Activated naive CD8-positive, alpha-beta T cell treated with anti-CD3 and anti-CD28 coated beads, Interleukin-2, amount 10 ng/mL, durations not matched to agents 7 days and 5 days (primary cell): ENCODE results near the gene SEC31B. TPM values are rescaled to one million over a fixed set of nuclear protein-coding genes. Genes with fewer than 3 reads are reported as not detected.
A peak's percentile ranks its signal among the peaks of the same experiment; 100 is the strongest.

ENCODE experiments used
- ATAC-seq: fragments of 150-1000 bp; cut with Tn5 transposase; one replicate; pipeline ENCODE4 v1.10.0; 2021; ENCODE audit warnings: low read depth, moderate library complexity
- POLR2A ChIA-PET: fragments of 350-600 bp; sonication (Branson Sonifier 250); formaldehyde crosslinking; loops from one replicate; lab custom pipeline; 2021; ENCODE audit warnings: antibody characterized with exemption; lab: Charles Lee
- DNase-seq: peaks from one replicate; pipeline ENCODE4 v3.0.0; 2021
- H3K27ac Mint-ChIP-seq: one replicate; pipeline ENCODE4 v1.8.0; 2022; ENCODE audit warnings: mild to moderate bottlenecking, mixed read lengths
- H3K27me3 Mint-ChIP-seq: one replicate; pipeline ENCODE4 v1.8.0; 2022; ENCODE audit warnings: mild to moderate bottlenecking, moderate library complexity, mixed read lengths
- H3K36me3 Mint-ChIP-seq: one replicate; pipeline ENCODE4 v1.8.0; 2021; ENCODE audit warnings: mild to moderate bottlenecking, mixed read lengths
- H3K4me1 Mint-ChIP-seq: one replicate; pipeline ENCODE4 v1.8.0; 2021; ENCODE audit warnings: mixed read lengths
- H3K4me3 Mint-ChIP-seq: one replicate; pipeline ENCODE4 v1.8.0; 2022; ENCODE audit warnings: mild to moderate bottlenecking, moderate library complexity, mixed read lengths
- H3K9me3 Mint-ChIP-seq: one replicate; pipeline ENCODE4 v1.8.0; 2021; ENCODE audit warnings: mixed read lengths
- total RNA-seq, 2 experiments: library from RNA; stranded (reverse); gene quantifications; one replicate each; pipeline ENCODE4 v1.2.3, GENCODE V29; 2021

Gene SEC31B, protein sequence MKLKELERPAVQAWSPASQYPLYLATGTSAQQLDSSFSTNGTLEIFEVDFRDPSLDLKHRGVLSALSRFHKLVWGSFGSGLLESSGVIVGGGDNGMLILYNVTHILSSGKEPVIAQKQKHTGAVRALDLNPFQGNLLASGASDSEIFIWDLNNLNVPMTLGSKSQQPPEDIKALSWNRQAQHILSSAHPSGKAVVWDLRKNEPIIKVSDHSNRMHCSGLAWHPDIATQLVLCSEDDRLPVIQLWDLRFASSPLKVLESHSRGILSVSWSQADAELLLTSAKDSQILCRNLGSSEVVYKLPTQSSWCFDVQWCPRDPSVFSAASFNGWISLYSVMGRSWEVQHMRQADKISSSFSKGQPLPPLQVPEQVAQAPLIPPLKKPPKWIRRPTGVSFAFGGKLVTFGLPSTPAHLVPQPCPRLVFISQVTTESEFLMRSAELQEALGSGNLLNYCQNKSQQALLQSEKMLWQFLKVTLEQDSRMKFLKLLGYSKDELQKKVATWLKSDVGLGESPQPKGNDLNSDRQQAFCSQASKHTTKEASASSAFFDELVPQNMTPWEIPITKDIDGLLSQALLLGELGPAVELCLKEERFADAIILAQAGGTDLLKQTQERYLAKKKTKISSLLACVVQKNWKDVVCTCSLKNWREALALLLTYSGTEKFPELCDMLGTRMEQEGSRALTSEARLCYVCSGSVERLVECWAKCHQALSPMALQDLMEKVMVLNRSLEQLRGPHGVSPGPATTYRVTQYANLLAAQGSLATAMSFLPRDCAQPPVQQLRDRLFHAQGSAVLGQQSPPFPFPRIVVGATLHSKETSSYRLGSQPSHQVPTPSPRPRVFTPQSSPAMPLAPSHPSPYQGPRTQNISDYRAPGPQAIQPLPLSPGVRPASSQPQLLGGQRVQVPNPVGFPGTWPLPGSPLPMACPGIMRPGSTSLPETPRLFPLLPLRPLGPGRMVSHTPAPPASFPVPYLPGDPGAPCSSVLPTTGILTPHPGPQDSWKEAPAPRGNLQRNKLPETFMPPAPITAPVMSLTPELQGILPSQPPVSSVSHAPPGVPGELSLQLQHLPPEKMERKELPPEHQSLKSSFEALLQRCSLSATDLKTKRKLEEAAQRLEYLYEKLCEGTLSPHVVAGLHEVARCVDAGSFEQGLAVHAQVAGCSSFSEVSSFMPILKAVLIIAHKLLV
- 100 to 1,000 TPM; 156 to 168 TPM for total RNA-seq

DNA sequence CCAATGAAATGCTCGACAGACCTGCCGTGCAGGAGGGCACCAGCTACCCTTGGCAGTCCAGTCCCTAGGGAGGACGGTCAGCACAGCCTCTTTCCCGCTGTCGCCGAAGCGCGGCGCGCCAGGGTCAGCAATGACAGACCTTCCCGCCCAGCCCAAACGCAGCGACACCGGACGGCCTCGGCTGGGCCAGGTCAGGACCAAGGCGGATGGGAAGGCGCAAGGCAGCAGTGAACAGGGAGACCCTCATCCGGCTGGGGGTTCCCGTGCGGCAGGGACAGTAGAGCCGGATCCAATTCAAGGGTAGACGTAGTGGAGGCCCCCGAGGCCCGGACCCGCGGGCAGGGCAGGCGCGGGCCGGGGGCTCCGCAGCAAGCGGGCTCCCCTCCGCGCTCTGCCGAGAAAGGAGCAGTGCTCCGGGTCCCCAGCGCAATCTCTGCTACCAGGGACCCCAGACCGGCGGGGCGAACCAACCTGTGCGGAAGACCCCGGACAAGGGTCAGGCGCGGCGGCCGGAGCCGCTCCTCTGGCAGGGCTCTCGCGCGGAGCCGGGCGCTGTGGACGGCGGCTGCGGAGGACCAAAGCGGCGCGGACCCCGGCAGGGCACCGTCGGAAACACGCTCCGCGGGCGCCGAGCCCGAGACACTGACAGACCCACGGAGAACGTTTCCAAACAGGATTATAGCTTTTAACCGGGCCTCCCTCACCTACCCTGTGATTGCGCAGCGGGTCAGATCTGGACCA lies at the start of gene SEC31B:
Gene SEC31B, minus strand, starts transcription at position 551 of the 741 bp plus-strand sequence. CDS start 2,909 bp downstream, outside the sequence.
- Mint-ChIP-seq H3K27me3 (no peaks in the 10 kb centered on the region), H3K4me1 (peaks cover 36% of the 10 kb centered on the region), H3K4me3 (peak within 1 kb of the TSS; percentile 39), H3K27ac (peak within 1 kb of the TSS; percentile 50), H3K36me3 (peaks cover 29% of the 10 kb centered on the region), H3K9me3 (no peaks in the 10 kb centered on the region)
- POLR2A ChIA-PET, result interaction anchor here (0.6 to 3.3 kb wide), 10 partner anchors 9 to 233 kb away, joined by 3 to 26 read pairs (median 4); no protein-coding TSS in a partner anchor
- ATAC-seq (peak; percentile 23), DNase-seq (no peak)

DNA sequence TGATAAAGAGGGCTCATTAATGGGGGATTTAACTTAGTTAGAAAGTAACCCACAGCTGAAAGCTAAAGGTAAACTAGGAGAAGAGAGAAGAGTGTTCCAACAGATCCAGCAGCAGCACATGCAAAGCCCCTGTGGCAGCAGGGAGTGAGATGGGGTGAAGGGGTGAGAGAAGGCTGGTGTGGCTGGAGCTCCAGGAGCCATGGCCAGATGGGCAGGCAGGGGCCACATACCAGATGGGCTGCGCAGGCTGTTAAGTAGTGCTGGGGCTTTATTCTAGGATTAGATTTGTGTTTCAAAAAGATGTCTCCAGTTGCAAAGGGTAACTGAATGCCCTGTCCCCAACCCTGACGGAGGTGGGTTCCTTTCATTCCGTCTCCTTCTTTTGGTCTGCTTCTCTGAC lies 49.3 kb upstream of the SEC31B start:
- Mint-ChIP-seq H3K27me3 (peaks cover 45% of the 10 kb centered on the region), H3K4me3 (no peak overlapping the region), H3K27ac (no peak overlapping the region), H3K4me1 (peaks cover 4% of the 10 kb centered on the region), H3K9me3 (no peaks in the 10 kb centered on the region), H3K36me3 (no peaks in the 10 kb centered on the region)
- POLR2A ChIA-PET, result no interaction called here
- DNase-seq, result no peak
- ATAC-seq, result no peak

DNA sequence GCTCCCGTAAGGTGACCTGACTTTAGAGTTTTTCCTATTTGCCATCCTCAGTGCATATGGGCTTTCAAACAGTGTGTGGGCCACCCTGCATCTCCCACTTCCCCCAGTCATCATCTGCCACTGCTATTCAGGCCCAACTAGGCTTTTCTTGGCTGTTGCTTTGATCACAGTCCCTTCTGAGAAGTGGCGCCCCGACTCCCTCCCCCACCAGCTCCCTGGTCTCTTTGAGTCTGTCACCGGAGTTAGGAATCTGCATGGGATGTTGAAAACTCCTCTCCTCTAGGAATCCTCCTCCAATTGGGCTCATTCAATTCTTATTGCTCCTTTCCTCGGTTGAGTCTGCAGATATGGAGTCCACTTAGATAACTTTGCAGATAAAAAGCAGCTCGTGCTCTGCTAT lies 48.2 kb upstream of the SEC31B start:
- peaks cover 6% of the 10 kb centered on the region for H3K4me1 Mint-ChIP-seq
- H3K9me3 Mint-ChIP-seq, result no peaks in the 10 kb centered on the region
- DNase-seq (no peak), ATAC-seq (no peak)
- POLR2A ChIA-PET, result no interaction called here
- H3K4me3 Mint-ChIP-seq, result no peak overlapping the region
- H3K27ac Mint-ChIP-seq, result no peak overlapping the region
- peaks cover 3% of the 10 kb centered on the region for H3K36me3 Mint-ChIP-seq
- peaks cover 48% of the 10 kb centered on the region for H3K27me3 Mint-ChIP-seq

DNA sequence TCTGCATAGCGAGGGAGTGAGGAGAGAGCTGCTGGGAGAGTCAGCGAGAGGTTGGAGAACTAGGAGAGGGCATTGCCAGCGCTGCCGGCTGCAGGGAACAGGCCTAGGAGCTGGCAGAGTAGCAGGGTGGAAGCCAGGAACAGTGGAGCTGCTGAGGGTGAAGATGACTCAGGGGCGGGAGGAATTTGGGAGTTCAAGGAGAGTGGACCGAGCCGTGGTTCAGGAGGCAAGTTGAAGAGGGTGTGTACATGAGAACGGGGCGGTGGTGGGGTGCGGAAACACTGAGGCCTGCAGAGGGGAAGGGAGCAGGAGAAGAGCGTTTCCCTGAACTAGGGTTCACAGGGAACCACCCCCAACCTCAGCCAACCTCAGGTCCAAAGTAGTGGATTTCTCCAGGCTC lies 47.6 kb upstream of the SEC31B start:
- no peak overlapping the region for H3K27ac Mint-ChIP-seq
- ATAC-seq (no peak), DNase-seq (no peak)
- peaks cover 4% of the 10 kb centered on the region for H3K36me3 Mint-ChIP-seq
- no peaks in the 10 kb centered on the region for H3K9me3 Mint-ChIP-seq
- H3K27me3 Mint-ChIP-seq, result peaks cover 50% of the 10 kb centered on the region
- H3K4me1 Mint-ChIP-seq, result peaks cover 7% of the 10 kb centered on the region
- POLR2A ChIA-PET, result no interaction called here
- no peak overlapping the region for H3K4me3 Mint-ChIP-seq

DNA sequence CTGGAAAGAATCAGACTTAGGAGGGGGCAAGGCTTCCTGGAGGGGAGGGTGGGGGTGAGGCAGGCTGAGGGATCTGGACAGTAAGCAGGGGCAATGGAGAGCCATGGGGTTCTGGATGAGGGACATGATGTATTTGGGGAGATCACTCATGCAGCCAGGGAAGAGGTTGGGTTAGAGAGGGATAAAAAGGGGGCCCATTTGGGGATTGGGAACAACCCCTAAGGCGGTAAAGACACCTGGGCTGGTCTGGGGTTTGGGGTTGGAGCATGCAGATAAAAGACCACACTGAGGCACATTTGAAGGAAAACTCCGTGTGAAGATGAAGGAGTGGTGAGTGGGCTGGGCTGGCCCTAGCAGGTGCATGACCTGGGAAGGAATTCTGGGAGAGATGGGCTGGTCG lies 46.9 kb upstream of the SEC31B start:
- H3K4me1 Mint-ChIP-seq, result peaks cover 12% of the 10 kb centered on the region
- H3K27ac Mint-ChIP-seq, result no peak overlapping the region
- POLR2A ChIA-PET, result no interaction called here
- H3K36me3 Mint-ChIP-seq, result peaks cover 4% of the 10 kb centered on the region
- DNase-seq (no peak), ATAC-seq (no peak)
- no peak overlapping the region for H3K4me3 Mint-ChIP-seq
- H3K27me3 Mint-ChIP-seq, result peaks cover 50% of the 10 kb centered on the region
- H3K9me3 Mint-ChIP-seq, result no peaks in the 10 kb centered on the region

DNA sequence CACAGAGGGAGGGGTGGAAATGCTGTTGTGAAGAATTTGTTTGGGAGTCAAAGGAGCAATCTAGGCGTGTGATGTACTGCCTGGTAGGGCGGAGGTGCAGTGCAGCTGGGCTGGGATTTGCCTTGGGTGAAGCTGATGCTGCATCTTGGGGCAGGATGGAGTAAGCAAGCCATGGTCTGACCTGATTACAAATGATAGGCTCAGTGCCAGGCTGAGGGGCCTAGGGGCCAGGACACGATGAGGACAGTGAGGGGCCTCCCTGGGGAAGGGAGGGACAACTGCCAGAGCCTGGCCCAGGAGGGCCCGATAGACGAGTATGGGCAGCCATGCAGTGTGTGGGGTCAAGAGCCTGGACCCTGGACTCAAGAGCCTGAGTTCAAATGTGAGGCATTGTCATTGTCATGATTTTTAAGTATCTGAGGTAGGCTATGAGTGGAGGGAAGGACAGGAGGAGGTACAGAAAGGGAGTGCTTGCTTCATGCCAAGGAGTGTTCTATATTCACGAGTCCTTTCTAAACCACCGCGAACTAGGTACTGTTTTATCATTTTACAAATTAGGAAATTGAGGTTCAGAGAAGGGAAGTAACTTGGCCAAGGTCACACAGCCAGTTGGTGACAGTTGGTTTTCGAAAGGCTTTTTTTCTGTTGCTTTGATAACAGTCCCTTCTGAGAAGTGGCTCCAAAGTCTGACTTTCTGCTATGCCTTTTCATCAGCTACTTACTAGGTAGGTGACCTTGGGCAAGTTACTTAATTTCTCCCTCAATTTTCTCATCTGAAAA lies 45.7 kb upstream of the SEC31B start:
- DNase-seq (no peak), ATAC-seq (no peak)
- H3K4me1 Mint-ChIP-seq, result peaks cover 17% of the 10 kb centered on the region
- H3K27ac Mint-ChIP-seq, result no peak overlapping the region
- H3K27me3 Mint-ChIP-seq, result peaks cover 50% of the 10 kb centered on the region
- H3K4me3 Mint-ChIP-seq, result no peak overlapping the region
- peaks cover 6% of the 10 kb centered on the region for H3K36me3 Mint-ChIP-seq
- POLR2A ChIA-PET, result no interaction called here
- H3K9me3 Mint-ChIP-seq, result no peaks in the 10 kb centered on the region

DNA sequence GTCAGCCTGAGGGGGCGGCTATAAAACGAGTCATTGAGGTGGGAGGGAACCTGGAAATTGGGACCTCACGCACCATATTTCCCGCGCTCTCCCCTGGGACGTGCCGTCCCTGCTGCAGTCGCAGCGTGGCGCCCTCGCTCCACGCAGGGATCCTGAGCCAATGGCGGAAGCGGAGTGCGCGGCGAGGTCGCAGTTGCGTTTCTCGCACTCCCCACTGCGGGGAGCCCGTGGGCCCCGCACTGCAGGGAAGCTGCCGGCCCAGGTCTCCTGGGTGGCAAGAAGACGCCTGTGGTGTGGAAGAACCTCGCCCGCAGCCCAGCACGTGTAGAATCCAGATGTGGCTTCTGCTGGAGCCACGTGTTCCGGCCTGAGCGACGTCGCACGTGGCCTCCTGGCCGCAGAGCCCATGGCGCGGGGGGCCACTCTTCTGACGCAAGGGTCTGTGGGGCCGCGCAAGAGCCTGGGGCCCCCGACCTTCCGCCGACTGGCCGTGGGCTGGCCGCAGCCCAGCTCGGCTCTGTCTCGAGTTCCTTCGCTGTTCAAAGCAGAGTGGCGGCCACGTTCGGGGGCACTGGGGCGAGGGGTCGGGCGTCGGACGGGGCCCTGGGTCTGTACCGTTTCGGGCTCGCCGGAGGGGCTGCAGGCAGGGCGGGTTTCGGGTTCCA lies 42.5 kb upstream of the SEC31B start:
- POLR2A ChIA-PET, result interaction anchor here (1.4 to 2.3 kb wide), 2 partner anchors 27 to 181 kb away, joined by 4 to 12 read pairs; partner anchors contain the start of gene HIF1AN
- Mint-ChIP-seq H3K4me3 (no peak overlapping the region), H3K27me3 (peaks cover 41% of the 10 kb centered on the region), H3K27ac (no peak overlapping the region), H3K4me1 (peaks cover 17% of the 10 kb centered on the region), H3K36me3 (peaks cover 9% of the 10 kb centered on the region), H3K9me3 (no peaks in the 10 kb centered on the region)
- DNase-seq, result peak; percentile 88
- ATAC-seq, result peak; percentile 97

DNA sequence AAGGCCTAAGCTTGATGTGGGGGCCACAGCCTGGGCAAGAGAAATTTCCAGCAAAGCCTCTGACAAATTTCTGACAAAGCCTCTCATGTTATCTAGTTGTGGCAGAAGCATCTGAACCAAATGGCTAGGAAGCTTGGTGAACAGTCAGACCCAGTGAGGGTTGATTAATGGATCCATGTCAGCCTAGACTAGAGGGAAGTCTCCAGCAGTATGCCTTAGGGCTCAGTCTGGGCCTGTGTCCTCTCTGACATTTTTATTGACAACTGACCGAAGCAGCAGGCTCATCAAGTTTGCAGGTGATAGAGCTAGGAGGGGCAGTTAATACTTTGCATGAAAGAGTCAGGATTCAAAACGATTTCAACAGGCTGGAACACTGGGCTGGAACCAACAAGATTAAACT lies 41.3 kb upstream of the SEC31B start:
- Mint-ChIP-seq H3K27ac (no peak overlapping the region), H3K4me1 (peaks cover 24% of the 10 kb centered on the region), H3K36me3 (peaks cover 13% of the 10 kb centered on the region), H3K27me3 (peaks cover 29% of the 10 kb centered on the region), H3K9me3 (no peaks in the 10 kb centered on the region), H3K4me3 (no peak overlapping the region)
- POLR2A ChIA-PET, result interaction anchor here (1.4 kb wide), 1 partner anchor 26 kb away, joined by 4 read pairs; the partner anchor contains the start of gene HIF1AN
- ATAC-seq (no peak), DNase-seq (no peak)

DNA sequence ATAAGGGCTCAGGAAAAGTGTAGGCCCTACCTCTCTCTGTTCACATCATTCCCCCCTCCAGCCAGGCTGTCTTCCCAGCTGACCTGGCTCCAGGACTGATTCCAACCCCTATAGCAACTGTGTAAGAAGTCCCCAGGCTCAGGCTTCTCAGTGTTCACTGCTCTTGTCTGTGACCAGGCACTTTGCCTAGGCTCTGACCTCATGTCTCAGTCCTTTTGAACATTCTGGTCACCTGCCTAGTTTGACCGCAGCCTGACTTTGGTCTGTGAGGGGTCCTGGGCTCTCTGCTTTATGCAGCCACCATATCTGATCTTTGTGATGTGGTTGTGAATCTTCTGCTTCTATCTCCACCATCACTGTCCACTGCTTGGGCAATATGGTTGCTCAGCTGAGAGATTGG lies 40.6 kb upstream of the SEC31B start:
- H3K4me1 Mint-ChIP-seq, result peaks cover 24% of the 10 kb centered on the region
- POLR2A ChIA-PET, result no interaction called here
- peaks cover 26% of the 10 kb centered on the region for H3K27me3 Mint-ChIP-seq
- H3K9me3 Mint-ChIP-seq, result no peaks in the 10 kb centered on the region
- H3K27ac Mint-ChIP-seq, result peak overlapping the region; percentile 15
- no peak overlapping the region for H3K4me3 Mint-ChIP-seq
- ATAC-seq (no peak), DNase-seq (no peak)
- peaks cover 13% of the 10 kb centered on the region for H3K36me3 Mint-ChIP-seq

DNA sequence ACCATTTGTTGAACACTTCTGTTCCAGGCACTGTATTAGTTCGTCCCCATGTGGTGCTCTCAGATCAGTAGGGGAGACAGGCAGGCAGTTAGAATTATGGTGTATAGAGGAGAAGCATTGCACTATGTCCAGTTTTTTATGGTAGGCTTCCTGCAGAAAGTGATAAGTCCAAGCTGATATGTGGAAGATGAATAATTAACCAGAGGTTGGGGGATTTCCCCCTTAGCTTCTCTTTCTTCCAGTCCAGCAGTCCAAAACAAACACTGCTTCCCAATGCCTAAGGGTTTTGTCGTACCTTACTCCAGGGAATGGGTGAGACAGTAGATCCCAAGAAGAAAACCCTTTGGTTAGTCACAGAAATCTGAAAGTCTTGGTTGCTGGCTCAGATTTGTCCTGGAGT lies 35.2 kb upstream of the SEC31B start:
- Mint-ChIP-seq H3K4me1 (peaks cover 13% of the 10 kb centered on the region), H3K36me3 (peaks cover 11% of the 10 kb centered on the region)

DNA sequence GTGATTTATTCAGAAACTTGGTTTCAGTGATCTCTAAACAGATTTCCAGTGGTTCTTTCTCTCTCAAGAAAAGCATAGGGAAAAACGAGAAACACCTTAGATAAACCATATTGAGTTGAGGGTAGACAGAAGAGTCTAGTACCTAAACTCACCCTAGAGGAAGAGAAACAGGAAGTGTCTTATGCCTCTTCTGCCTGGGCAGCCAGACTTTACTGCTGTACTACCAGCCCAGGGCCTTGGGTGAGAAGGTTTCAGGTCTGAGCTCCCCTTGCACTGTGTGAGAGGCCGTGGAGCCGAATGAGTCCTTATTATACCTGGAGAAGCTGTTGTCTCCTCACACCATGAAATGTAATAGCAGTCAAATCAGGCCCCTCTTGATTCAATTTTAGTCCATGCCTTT lies 34.3 kb upstream of the SEC31B start:
- POLR2A ChIA-PET, result no interaction called here
- H3K36me3 Mint-ChIP-seq, result peaks cover 13% of the 10 kb centered on the region

More for the DNA sequence above, 35.2 kb upstream of the SEC31B start:
- Mint-ChIP-seq H3K4me3 (no peak overlapping the region), H3K27ac (no peak overlapping the region), H3K27me3 (no peaks in the 10 kb centered on the region), H3K9me3 (no peaks in the 10 kb centered on the region)
- no peak for ATAC-seq
- no peak for DNase-seq
- POLR2A ChIA-PET, result interaction anchor here (1.0 kb wide), 1 partner anchor 46 kb away, joined by 3 read pairs; no protein-coding TSS in a partner anchor

More for the DNA sequence above, 34.3 kb upstream of the SEC31B start:
- Mint-ChIP-seq H3K9me3 (no peaks in the 10 kb centered on the region), H3K27ac (no peak overlapping the region), H3K4me3 (no peak overlapping the region), H3K4me1 (peaks cover 13% of the 10 kb centered on the region), H3K27me3 (no peaks in the 10 kb centered on the region)
- ATAC-seq (no peak), DNase-seq (no peak)
